H1 (cell line): ENCODE results near the gene C6orf163. TPM values are rescaled to one million over a fixed set of nuclear protein-coding genes. Genes with fewer than 3 reads are reported as not detected.

ENCODE experiments used
- CEBPB ChIP-seq: IDR thresholded peaks from 2 replicates; pipeline ENCODE4 v1.6.1; 2012; ENCODE audit warnings: low read depth, low read length
- E2F6 ChIP-seq: IDR thresholded peaks from 2 replicates; pipeline ENCODE4 v1.6.1; 2012; ENCODE audit warnings: inconsistent platforms
- NRF1 ChIP-seq: IDR thresholded peaks from 2 replicates; pipeline ENCODE4 v1.6.1; 2011; ENCODE audit warnings: mild to moderate bottlenecking, low read depth, low read length, improper control_type of control experiment
- RFX5 ChIP-seq: IDR thresholded peaks from 2 replicates; pipeline ENCODE4 v1.6.1; 2011; ENCODE audit warnings: low read depth, low read length, improper control_type of control experiment, borderline replicate concordance
- SUZ12 ChIP-seq: fragments of 200-600 bp; sonication (generic); IDR thresholded peaks from 2 replicates; pipeline ENCODE4 v1.6.1; 2012; ENCODE audit warnings: mild to moderate bottlenecking, inconsistent platforms, low read length, moderate library complexity, mixed read lengths
- YY1 ChIP-seq: IDR thresholded peaks from 2 replicates; pipeline ENCODE4 v1.6.1; 2011; ENCODE audit warnings: low read depth, mild to moderate bottlenecking, low read length
- polyA plus RNA-seq, 7 experiments: library from polyadenylated mRNA; depleted of rRNA in 3 of 7; stranded (reverse) in 5 of 7; unstranded in 2 of 7; fragments of >200 nt in 5 of 7; fragments of 200-250 nt in 2 of 7; gene quantifications; 1 replicate in 5 of 7; 2 replicates in 1 of 7; 4 replicates in 1 of 7; pipeline versions ENCODE4 v1.2.1 to v1.2.3, GENCODE V29; 2011 to 2013; ENCODE audit warnings: missing spikeins in 2 of 7, mixed read lengths in 2 of 7
- total RNA-seq: library from RNA; stranded (reverse); fragmentation: NEBNext Ultra II Directional; extraction: Animal tissue kit (Norgen Biotek cat#: 25700); gene quantifications from 2 replicates; pipeline ENCODE4 v1.2.1, GENCODE V29; 2021

C6orf163 gene
- total and polyA plus RNA-seq, 2 of the 8 experiments (the other 6 are each of a cell fraction or from before 2014, with no cell fraction given) = 0.36 to 1.5 TPM

- TF ChIP-seq RFX5 (no peak), YY1 (no peak), CEBPB (no peak), E2F6 (no peak), SUZ12 (no peak), NRF1 (no peak)
- TF ChIP-seq, all 59 proteins: peak for 0
Observed at GRCh38 chr6:87397656-87398055, 53.0 kb downstream of the C6orf163 start (continued).
